ENCODE results near the gene ACOX3. TPM values are rescaled to one million over a fixed set of nuclear protein-coding genes. Genes with fewer than 3 reads are reported as not detected.

Gene ACOX3
- total and polyA plus RNA-seq, 9 of the 15 experiments (the other 6 are each of a cell fraction or from before 2014, with no cell fraction given): 0.68 to 7.3 (median 3.7) TPM

GRCh38 chr4:8353158-8353669 is 87.3 kb downstream of the ACOX3 start:
- H3K9ac ChIP-seq (ENCODE audit: insufficient read depth in 1 of 2, low read depth in 2 of 2, low read length in 2 of 2): no peak overlapping the region
- no peak overlapping the region for H3K27ac ChIP-seq (ENCODE audit: extremely low read depth, low read depth, low read length)
- CTCF ChIA-PET (ENCODE audit: low intra/inter-chr PET ratio): no interaction called here
- H3K9me3 ChIP-seq (replicated peaks; ENCODE audit: control insufficient read depth, insufficient read depth, low read depth, low read length): no peaks in the 10 kb centered on the region
- intact Hi-C loops (cut with micrococcal nuclease) (no loop called here), in situ Hi-C loops (cut with MboI) (no loop called here)
- ATAC-seq (no peak), FAIRE-seq (no peak), DNase-seq (ENCODE audit: extremely low read depth in 1 of 4, low spot score in 3 of 4) (no peak)
- WGBS (ENCODE audit: insufficient coverage, low coverage, missing lambda C conversion rate): 0% methylated on average over 9 of the region's 9 CpGs
- H3K36me3 ChIP-seq (ENCODE audit: control insufficient read depth, insufficient read depth, low read length): no peaks in the 10 kb centered on the region
- POLR2A ChIA-PET: no interaction called here
- no peaks in the 10 kb centered on the region for H3K9me1 ChIP-seq (ENCODE audit: control insufficient read depth, insufficient read depth, low read length)
- no peak overlapping the region for H2AFZ ChIP-seq (ENCODE audit: low read depth, low read length)
- peaks cover 0 to 3% of the 10 kb centered on the region in 2 experiments; a peak in 1 of 5 replicates for H3K4me1 ChIP-seq (replicated peaks in 1 of 2; ENCODE audit: control insufficient read depth in 2 of 2, insufficient read depth in 2 of 2, low read length in 2 of 2)
- no TSS peak for BruUV-seq (replicated peaks)
- no peaks in the 10 kb centered on the region; the same call in 1 of the 2 replicates for H4K20me1 ChIP-seq (replicated peaks; ENCODE audit: control insufficient read depth, insufficient read depth, low read length)
- no peaks in the 10 kb centered on the region for H3K79me2 ChIP-seq (ENCODE audit: control insufficient read depth, insufficient read depth, low read length)
- H3K27me3 ChIP-seq (ENCODE audit: control insufficient read depth in 2 of 2, insufficient read depth in 2 of 2, low read length in 2 of 2): peaks cover 6 to 57% of the 10 kb centered on the region in 2 experiments; a peak in 4 of 5 replicates
- no peak overlapping the region for H3K4me3 ChIP-seq
- no peak overlapping the region for H3K4me2 ChIP-seq (ENCODE audit: insufficient read depth, low read length)
- TF ChIP-seq NR1H2 (CRISPR knock-in tag; IDR thresholded peaks at IDR 0.05): no peak
- TF ChIP-seq SNIP1 (IDR thresholded peaks at IDR 0.05; ENCODE audit: low read depth): no peak
- TF ChIP-seq HNRNPH1 (optimal IDR thresholded peaks at IDR 0.05; ENCODE audit: low read depth, low read length): no peak
- TF ChIP-seq ZNF398 (CRISPR knock-in tag; IDR thresholded peaks at IDR 0.05): no peak
- TF ChIP-seq TSC22D4 (tag; IDR thresholded peaks at IDR 0.05): no peak
- no peak for TF ChIP-seq FOS (IDR thresholded peaks at IDR 0.05; ENCODE audit: extremely low read depth, insufficient read length)
- TF ChIP-seq STAT5A (IDR thresholded peaks at IDR 0.05; ENCODE audit: borderline replicate concordance, low read length): no peak
- no peak for TF ChIP-seq TRIM25 (IDR thresholded peaks at IDR 0.05; ENCODE audit: borderline replicate concordance)
- TF ChIP-seq CREB5 (CRISPR knock-in tag; IDR thresholded peaks at IDR 0.05): no peak
- TF ChIP-seq ZKSCAN3 (CRISPR knock-in tag; IDR thresholded peaks at IDR 0.05): no peak
- TF ChIP-seq LCOR (CRISPR knock-in tag; IDR thresholded peaks at IDR 0.05): no peak
- no peak for TF ChIP-seq PHF20 (IDR thresholded peaks at IDR 0.05; ENCODE audit: partially characterized antibody)
- no peak for TF ChIP-seq CTCF (IDR thresholded peaks at IDR 0.05 in 2 of 3, conservative IDR thresholded peaks at IDR 0.05 in 1 of 3; ENCODE audit: insufficient read depth in 2 of 3, low read depth in 1 of 3, low read length in 3 of 3)
- no peak for TF ChIP-seq ZNF830 (CRISPR knock-in tag; IDR thresholded peaks at IDR 0.05)
- TF ChIP-seq CREB1 (IDR thresholded peaks at IDR 0.05): no peak
- no peak for TF ChIP-seq CREB1 (CRISPR knock-in tag; IDR thresholded peaks at IDR 0.05)

All from K562 (cell line).